GM06990 (cell line): Measurements from ENCODE around the gene DMTF1.
"Not testable (repeated sequence)": the region's sequence is repeated elsewhere in the genome, so short reads cannot be mapped to it uniquely, and the experiment has no call there.

ENCODE experiments used
- DNase-seq: peaks from one replicate; pipeline ENCODE4 v3.0.0-alpha.2; 2011; ENCODE audit not compliant: insufficient read length; ENCODE audit errors: extremely low read depth
- H3K27me3 ChIP-seq: replicated peaks from 2 replicates; pipeline ENCODE4 v1.6.0; 2011; ENCODE audit warnings: low read length; ENCODE audit not compliant: control insufficient read depth, insufficient read depth
- H3K36me3 ChIP-seq: 2 replicates; pipeline ENCODE4 v1.5.1; 2011; ENCODE audit warnings: low read length; ENCODE audit not compliant: control insufficient read depth, insufficient read depth
- H3K4me3 ChIP-seq: replicated peaks from 2 replicates; pipeline ENCODE4 v1.5.1; 2011; ENCODE audit warnings: low read depth, mild to moderate bottlenecking, control low read depth, low read length
- TF ChIP-seq, protein P1 (sequence below): IDR thresholded peaks from 2 replicates; pipeline ENCODE4 v1.5.1; 2011; ENCODE audit warnings: low read length, control low read depth, mild to moderate bottlenecking, inconsistent platforms; ENCODE audit not compliant: insufficient read depth, poor library complexity, severe bottlenecking

DMTF1 gene

DNA sequence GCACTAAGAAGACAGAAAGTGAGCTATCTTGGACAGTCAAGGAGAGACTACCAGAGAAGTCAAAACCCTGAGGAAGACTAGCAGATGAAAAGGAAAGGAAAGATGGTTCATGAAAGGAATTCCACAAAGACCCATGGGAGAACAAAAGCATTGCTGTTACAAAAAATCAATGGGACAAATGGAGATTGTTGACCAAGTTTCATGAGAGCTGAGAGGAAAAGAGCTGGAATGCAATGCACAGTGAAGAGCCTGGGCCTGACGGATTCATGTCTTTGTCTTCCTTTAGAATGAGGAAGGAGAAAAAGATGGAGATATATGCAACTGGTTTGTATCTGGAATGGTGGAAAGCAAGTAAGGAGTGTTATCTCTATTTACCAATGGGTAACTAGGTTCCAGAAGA, 50.0 kb downstream of the DMTF1 start:
- TF ChIP-seq, protein P1, sequence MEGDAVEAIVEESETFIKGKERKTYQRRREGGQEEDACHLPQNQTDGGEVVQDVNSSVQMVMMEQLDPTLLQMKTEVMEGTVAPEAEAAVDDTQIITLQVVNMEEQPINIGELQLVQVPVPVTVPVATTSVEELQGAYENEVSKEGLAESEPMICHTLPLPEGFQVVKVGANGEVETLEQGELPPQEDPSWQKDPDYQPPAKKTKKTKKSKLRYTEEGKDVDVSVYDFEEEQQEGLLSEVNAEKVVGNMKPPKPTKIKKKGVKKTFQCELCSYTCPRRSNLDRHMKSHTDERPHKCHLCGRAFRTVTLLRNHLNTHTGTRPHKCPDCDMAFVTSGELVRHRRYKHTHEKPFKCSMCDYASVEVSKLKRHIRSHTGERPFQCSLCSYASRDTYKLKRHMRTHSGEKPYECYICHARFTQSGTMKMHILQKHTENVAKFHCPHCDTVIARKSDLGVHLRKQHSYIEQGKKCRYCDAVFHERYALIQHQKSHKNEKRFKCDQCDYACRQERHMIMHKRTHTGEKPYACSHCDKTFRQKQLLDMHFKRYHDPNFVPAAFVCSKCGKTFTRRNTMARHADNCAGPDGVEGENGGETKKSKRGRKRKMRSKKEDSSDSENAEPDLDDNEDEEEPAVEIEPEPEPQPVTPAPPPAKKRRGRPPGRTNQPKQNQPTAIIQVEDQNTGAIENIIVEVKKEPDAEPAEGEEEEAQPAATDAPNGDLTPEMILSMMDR = no peak
- Histone ChIP-seq H3K27me3 (no peaks in the 10 kb centered on the region), H3K4me3 (no peak overlapping the region), H3K36me3 (peaks cover 13% of the 10 kb centered on the region)
- no peak for DNase-seq

DNA sequence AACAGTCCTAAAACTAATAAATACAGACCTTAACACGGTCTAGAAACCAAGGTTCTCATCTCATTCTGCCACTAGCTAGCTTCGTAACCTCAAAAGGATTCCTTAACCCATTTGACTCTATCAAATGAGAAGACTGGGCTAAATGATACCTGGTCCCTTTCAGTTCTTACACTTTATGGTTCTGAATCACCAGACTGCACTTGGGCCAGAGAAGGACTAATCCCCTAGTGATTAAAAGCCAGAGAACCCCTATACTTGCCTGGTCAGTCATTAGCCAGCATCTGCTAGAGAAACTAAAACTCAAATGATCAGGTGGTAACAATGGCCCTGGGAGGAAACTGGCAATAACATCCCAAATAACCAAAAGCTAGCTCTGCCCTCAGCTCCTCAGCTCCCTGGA, 50.5 kb downstream of the DMTF1 start:
- H3K36me3 ChIP-seq = peaks cover 14% of the 10 kb centered on the region
- TF ChIP-seq, protein P1 = no peak
- no peak for DNase-seq
- no peaks in the 10 kb centered on the region for H3K27me3 ChIP-seq
- no peak overlapping the region for H3K4me3 ChIP-seq

DNA sequence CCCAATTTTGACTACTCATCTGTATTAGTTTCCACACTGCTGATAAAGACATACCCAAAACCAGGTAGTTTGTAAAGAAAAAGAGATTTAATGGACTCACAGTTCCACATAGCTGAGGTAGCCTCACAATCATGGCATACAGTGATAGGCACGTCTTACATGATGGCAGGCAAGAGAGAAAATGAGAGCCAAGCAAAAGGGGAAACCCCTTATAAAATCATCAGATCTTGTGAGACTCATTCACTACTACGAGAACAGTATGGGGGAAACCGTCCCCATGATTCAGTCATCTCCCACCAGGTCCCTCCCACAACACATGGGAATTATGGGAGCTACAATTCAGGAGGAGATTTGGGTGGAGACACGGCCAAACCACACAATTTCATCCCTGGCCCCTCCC, 51.7 kb downstream of the DMTF1 start:
- not testable (repeated sequence) for H3K27me3 ChIP-seq, H3K4me3 ChIP-seq, DNase-seq
- peaks cover 20% of the 10 kb centered on the region for H3K36me3 ChIP-seq

DNA sequence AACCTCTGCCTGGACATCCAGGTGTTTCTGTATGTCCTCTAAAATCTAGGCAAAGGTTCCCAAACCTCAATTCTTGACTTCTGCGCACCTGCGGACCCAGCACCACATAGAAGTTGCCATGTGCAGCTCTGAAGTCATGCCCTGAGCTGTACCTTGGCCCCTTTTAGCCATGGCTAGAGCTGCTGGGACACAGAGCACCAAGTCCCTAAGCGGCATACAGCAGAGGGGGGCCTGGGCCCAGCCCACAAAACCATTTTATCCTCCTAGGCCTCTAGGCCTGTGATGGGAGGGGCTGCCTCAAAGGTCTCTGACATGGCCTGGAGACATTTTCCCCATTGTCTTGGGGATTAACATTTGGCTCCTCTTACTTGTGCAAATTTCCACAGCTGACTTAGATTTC, 52.7 kb downstream of the DMTF1 start:
- no peak for DNase-seq
- TF ChIP-seq, protein P1 = no peak
- Histone ChIP-seq H3K27me3 (no peaks in the 10 kb centered on the region), H3K4me3 (no peak overlapping the region), H3K36me3 (peaks cover 18% of the 10 kb centered on the region)

DNA sequence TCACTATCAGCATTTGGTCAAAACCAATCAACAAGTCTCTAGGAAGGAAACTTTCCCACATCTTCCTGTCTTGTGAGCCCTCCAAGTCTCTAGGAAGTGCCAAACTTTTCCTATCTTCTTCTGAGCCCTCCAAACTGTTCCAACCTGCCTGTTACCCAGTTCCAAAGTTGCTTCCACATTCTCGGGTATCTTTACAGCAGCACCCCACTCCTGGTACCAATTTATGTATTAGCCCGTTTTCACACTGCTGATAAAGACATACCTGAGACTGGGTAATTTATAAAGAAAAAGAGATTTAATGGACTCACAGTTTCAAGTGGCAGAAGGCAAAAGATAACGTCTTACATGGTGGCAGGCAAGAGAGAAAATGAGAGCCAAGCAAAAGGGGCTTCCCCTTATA, 53.4 kb downstream of the DMTF1 start:
- not testable (repeated sequence) for H3K4me3 ChIP-seq, H3K27me3 ChIP-seq, DNase-seq
- peaks cover 22% of the 10 kb centered on the region for H3K36me3 ChIP-seq

DNA sequence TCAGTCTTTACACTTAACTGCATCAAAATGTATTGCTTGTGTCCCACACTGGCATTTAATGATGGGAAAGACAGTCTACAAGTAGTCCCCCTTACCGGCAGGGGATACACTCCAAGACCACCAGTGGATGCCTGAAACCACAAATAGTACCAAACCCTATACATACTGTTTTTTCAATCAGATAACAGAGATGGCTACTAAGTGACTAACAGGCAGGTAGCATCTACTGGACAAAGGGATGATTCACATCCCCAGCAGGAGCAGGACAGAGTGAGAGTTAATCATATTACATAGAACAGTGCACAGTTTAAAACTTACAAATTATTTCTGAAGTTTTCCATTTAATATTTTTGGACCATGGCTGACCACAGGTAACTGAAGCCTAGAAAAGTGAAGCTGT, 54.1 kb downstream of the DMTF1 start:
- TF ChIP-seq, protein P1 = no peak
- Histone ChIP-seq H3K27me3 (no peaks in the 10 kb centered on the region), H3K36me3 (peaks cover 25% of the 10 kb centered on the region), H3K4me3 (no peak overlapping the region)
- DNase-seq = no peak

DNA sequence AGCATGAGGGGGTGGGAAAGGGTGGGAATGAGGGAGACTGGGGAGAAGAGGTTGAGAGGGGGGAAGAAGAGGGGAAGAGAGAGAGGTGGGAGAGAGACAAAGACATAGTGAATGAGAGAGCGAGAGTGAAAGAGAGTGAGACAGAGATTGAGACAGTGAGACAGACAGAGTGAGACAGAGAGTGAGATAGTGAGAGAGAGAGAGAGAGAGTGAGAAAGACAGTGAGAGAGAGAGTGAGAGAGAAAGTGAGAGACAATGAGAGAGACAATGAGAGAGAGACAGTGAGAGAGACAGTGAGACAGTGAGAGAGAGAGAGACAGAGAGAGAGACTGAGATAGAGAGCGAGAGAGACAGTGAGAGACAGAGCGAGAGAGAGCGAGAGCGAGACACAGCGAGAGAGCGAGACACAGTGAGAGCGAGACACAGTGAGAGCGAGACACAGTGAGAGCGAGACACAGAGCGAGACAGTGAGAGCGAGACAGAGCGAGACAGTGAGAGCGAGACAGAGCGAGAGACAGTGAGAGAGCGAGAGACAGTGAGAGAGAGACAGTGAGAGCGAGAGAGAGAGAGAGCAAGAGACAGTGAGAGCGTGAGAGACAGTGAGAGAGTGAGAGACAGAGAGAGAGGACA, 57.2 kb downstream of the DMTF1 start:
- Histone ChIP-seq H3K27me3 (no peaks in the 10 kb centered on the region), H3K4me3 (no peak overlapping the region), H3K36me3 (peaks cover 28% of the 10 kb centered on the region)
- TF ChIP-seq, protein P1 = no peak
- DNase-seq = no peak
